NCI-H2171 treated with DMSO at 0.1 percent for 48 hours (cell line): Measurements from ENCODE around the gene HNRNPA3.
"Not testable (repeated sequence)": the region's sequence is repeated elsewhere in the genome, so short reads cannot be mapped to it uniquely, and the experiment has no call there.

Experiments
- DNase-seq: peaks from one replicate; lab custom pipeline; 2025; lab: John Stamatoyannopoulos, UW

Gene HNRNPA3

DNA sequence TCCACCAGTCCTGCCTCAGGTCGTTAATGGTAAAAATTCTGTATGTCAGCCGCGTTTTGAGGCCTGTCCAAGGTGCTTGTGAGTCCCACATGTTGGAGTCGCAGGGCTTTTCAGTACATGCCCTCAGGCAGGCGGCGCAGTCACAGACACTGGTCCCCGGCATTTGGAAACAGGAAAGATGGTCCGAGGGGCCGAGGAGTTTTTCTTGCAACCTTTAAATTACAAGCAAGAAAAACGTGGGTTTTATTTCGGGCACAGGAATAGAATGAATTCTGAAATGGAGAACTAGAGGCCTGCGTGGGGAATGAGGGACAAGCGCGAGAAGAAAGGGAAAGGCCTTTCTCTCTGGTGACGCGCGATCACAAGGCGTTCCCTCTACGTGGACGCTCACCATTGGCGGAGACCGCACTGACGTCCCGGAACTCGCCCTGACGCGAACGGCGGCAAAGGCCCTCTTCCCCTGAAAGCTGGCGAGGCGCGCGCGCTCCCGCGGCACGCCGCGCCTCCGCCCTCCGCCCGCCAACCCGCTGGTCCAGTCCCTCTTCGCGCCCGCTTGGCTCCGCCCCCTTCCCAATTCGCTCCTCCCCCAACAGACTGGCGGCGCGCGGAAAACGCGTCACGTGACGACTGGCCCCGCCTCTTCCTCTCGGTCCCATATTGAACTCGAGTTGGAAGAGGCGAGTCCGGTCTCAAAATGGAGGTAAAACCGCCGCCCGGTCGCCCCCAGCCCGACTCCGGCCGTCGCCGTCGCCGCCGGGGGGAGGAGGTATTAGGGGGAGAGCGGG is at the start of gene HNRNPA3:
Gene HNRNPA3, plus strand, starts transcription at position 689 of the 785 bp plus-strand sequence. Its CDS starts 6 bp downstream, at position 695.
- DNase-seq: peak; percentile 97

DNA sequence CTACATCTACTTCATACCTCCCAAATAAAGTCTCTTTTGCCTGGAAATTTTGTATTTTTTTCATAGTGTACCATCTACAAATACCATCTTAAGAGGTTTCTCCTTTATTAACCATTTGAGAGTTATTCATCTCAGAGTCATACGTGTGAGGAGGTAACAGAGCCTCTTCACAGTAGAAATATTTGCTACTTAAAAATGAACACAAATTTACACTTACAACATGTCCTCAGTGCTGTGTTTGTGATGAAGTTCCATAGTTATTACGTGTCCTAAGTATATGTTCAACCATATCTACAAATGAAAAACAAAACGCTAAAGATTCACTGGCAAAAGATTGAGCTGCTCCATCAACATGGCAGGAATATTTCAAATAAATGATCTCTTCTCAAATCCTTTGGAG is 48.5 kb upstream of the HNRNPA3 start:
- DNase-seq: peak; percentile 62

DNA sequence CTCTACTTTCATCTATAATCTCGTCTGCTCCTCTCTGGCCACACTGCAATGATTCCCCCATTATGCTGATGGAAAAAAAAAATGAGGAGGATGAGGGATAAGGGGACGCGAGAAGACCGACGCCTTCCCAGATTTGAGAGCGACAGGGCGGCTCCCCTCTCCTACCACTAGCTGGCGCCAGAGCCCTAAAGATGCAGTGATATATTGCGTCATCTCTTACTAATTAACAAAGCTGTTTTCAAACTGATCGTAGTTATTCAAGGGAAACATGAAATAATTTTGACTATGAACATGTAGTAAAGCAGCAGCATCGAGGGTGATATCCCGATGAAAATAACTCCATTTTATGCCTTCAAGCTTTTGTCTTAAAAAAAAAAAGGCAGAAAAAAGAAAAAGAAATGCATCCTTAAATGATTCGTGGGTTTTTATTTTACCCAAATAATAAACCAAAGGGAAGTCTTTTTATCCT is 48.0 kb upstream of the HNRNPA3 start:
- peak; percentile 91 for DNase-seq

DNA sequence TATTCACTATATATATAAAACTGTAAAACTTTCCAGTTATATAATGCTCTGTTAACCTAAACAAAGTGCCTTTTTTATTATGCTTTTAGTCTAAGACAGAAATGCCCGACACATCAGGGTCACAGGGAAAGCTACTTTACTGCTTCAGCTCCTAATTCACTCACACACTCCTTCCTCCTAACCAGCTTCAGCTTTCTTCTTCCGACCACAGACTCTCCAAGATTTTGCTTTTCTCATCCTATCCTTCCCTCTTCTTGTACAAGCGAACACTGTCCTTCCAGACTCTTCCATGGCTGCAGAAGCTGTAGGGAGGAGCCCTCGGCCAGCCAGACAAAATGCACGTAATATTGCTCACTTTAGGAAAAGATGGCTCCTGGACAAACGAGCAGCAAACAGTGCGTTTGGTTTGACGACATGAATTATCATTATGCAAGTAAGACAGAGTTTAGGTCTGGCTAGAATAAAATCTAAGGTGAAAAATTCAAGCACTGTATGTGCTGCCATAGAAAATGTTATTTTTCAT is 47.5 kb upstream of the HNRNPA3 start:
- peak; percentile 24 for DNase-seq

DNA sequence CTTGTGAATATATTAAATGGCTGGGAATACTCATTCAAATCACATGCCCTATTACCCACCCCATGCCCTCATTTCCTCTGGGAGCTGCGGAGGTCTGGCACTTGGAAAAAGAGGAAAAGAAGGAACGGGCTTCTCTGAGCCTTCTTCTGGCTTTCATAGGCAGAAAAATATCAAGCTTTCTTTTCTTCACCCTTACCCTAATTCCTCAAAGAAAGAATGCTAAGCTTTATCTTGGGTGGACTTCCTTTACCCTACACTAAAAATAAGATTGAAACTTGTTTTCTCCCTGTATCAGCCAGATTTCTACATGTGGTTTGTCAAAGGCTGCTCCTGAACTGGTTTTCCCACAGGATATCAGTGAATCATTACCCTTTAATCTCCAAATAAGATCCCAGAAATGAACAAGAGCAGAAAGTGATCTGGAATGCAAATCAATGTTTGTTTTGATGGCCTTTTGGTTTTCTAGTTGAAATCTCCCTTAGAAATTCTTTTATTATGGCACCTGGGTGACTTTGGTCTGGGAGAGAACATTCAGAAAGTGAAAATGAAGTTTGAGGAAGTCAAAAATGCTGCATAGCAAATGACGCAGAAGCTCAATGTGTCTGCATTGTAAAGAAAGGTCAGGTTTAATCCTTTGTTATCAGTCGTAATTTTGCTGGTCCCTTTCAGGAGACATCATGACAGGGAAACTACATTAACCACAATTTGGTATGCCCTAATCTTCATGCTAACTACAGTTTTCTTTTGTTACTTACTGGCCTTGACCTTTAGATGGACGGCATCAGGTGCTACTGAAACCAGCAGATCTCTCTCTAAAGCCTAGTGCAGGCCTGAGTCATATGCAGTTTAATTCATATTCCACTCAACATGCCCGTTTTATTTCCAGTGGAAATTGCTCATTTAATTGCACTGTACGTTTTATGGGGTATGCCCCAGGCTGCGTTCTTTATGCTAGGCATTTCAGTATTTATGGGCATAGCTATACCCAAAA is 46.6 kb upstream of the HNRNPA3 start:
- no peak for DNase-seq

DNA sequence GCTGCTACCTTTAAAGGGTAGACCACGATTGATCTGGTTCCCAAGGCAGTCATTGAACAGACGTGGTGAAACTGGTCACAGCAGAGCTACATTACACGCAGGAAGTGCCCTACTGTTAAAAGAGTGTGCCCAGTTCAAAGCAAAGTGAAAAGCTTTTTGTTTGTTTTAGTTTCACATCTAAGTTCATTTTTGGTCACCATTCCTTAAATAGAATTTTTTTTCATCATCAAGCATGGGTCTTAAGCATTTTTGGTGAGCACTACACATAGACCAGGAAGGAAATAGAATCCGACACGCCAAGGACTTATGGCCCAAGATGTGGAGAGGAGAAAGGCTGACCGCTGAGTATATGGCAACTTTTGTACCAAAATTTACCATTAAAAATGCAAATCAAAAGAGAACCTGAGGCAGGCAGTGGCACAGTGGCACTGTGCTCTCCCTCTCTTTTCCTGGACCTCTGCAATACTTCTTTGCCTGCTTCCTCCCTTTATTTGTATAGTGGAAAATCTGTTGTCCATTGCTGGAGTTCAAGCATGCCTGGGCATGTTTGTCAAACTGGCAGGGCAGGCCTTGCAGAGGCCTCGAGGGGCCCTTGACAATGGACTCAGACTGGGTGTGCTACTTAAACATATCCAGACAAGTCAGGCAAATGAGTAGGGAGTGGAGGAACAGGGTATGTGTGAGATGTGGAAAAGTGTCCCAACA is 42.6 kb upstream of the HNRNPA3 start:
- DNase-seq: peak; percentile 25

DNA sequence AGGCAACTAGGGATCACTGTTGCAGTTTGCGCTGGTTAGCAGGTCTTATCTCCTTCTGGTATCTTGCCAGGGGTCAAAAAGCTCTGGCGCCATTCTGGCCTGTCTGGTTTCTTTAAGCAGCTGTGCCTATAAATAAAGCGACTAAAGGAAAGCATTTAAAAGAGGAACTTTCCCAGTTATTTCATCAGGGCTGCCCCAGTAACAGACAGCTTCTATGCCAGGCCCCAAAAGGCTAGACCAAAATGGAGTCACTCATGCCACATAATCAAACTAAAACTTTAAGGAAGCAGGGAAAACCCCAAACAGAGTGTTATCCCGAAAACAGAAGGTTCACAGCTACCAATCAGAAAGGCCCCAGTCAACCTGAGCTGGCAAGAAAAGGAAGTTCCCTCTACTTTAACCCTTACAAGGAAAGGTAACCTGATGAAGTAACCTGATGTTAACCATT is 41.2 kb upstream of the HNRNPA3 start:
- DNase-seq: no peak

DNA sequence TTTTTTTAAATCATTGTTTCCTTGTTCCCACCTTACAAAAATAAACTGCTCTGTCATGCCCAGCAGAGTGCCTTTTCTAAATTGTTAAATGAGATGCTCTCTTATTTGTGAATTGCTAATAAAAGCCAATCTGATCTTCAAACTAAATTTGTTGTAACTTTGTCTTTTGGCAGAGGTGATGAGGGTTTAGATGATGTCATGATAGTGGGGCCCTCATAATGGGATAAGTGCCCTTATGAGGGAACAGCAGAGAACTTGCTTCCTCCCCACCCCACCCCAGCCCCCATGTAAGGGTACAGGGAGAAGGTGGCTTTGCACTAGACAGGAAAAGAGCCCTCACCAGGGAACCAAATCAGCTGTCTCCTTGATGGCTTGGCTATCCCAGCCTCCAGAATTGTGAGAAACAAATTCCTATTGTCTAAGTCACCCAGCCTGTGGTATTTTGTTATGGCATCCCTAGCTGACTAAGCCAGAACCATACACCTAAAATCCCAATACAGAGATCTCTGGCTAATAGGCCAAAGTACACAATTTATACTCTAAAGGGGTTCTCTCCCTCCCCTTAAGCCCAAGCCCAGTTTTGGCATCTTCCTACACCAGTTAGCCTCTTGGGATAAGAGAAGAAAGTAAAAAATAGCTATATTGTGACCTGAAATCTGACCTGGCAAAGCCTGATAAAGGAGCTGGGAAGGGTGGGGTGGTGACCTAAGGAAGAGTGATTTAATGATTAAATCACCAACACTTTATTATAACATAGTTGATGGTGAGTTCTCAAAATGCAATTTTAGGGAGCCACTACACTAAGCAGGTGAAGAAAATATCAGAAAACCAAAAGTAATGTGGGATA is 40.3 kb upstream of the HNRNPA3 start:
- no peak for DNase-seq

DNA sequence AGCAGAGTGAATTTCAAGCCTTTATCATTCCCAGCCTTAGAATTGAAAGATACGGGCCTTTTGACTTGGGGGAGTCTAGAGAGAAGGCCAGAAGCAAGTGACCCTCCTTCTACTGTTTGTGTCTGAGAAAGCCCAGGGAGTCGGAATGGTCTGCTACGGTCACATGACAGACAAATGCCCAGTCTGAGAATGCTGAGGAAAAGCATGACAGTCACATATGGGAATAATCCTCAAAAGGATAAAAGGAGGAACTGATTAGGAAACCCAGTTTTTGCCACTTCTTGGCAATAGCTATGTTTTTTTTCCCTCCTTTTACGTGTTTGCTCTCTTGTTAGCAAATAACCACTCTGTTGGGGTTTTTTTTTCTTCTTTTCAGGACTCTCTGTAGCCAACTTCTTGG is 38.1 kb upstream of the HNRNPA3 start:
- no peak for DNase-seq

DNA sequence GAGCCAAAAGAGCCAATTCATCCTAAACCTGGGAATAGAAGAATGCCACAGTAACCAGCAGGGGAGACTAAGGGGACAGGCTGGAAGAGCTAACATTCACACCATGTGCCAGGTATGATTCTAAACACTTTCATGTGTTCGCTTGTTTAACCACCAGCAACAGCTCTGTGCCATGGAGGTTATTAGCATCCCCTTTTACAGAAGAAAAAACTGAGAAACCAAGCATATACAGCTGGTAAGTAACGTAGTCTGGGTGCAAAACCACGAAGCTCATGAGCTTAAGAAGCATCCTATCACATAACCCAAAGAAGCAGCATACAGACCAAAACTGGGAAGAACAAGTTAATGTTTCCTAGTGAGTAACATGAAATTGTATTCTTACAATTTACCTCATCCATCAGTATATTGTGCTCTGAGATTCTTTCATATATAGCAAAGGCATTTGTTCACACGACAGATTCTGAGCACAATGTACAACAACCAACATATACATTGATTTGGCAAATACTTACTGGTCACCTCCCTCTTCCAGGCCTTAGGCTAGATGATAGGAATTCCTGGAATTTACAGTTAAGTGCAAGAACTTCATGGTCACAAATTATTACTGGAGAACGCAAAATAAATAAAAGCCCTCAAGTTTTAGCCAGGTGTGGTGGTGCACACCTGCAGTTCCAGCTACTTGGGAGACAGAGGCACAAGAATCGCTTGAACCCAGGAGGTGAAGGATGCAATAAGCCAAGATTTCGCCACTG is 36.5 kb upstream of the HNRNPA3 start:
- DNase-seq: no peak

DNA sequence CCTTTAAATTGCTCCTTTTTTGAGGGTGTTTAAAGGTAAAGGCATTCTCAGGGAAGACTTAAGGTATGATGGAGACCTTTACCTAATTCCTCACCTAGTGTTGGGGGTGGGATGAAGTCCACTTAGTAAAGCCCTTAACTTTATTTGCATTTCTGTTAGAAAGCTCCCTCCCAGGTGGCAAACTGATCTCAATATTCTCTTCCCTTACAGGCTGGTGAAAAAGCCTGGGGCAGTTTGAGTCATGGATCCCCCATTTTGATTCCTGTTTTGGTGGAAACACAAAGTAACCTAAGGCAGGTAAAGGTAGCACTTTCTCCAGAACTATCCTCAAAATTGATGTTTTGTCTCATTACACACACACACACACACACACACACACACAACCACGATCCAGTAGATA is 33.8 kb upstream of the HNRNPA3 start:
- no peak for DNase-seq

DNA sequence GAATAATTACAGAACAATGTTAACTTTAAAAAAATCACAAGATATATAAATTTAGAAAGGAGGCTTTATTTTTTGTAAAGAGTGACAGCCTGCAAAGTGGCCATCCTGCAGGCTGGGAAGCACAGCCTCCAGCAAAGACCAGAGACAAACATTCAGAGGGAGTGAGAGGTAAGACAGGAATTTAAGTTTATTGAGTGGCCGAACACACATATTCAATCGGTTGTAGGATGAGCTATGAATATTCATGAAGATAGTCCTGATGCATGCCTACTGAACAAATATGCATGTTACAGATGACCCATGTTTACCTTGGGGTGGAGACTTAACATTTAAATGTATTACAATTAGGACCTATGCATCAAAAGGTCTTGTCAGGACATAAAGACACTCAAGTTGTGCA is 33.4 kb upstream of the HNRNPA3 start:
- no peak for DNase-seq

DNA sequence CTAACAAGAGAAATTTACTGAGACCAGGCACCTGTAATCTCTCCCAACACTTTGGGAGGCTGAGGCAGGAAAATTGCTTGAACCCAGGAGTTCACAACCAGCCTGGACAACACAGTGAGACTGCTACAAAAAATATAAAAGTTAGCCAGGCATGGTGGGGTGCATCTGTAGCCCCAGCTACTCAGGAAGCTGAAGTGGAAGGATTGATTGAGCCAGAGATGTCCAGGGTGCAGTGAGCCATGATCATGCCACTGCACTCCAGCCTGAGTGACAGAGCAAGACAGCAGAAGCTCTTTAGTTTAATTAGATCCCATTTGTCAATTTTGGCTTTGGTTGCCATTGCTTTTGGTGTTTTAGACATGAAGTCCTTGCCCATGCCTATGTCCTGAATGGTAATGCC is 32.9 kb upstream of the HNRNPA3 start:
- not testable (repeated sequence) for DNase-seq

DNA sequence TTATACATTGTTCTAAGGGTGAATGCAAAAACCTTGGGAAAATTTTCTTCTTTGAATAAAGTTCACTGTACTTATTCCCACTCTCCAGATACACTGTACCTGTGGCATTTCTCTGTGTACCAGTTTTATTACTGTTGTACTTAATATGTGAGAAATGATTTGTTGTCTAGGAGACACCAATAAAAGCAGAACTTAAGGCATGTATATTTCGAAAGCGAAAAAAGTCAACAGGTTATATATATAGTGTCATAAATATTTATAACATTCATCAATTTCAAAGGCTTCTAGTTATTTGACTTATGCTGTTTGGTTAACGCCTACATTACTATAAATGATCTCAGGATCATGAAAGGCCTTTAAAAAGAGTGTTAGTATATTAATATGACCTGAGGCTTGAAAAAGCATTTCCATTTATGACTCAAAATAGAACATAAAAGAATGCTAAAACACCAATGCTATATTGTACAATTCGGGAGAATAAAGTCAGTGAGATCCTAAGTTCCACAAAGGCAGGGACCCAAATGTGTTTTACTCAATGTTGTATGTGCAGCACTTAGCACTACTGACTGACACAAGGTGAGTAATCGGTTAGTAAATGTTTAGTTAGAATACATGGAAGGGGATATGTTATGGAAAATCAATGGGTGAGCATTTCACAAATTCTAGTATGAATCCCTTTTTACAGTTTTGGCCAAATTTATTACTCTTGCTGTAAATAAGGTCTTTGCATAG is 32.2 kb upstream of the HNRNPA3 start:
- DNase-seq: no peak

DNA sequence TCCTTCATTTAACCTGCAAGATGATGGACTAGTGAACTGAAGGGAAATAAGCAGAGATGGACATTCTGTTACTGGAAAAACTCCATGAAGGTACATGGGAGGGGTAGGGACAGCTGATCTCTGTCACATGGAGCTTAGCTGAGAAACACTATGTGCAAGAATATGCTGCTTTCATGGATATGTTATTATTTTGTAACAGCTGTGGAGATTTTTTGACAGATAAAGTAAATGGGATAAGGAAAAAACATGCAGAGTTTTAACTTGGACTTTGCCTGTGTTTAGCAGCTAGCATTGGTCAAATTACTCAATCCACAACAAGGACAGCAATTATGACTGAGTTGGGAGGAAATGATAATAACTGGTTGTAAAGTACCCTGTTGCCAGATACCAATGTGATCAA is 28.7 kb upstream of the HNRNPA3 start:
- DNase-seq: no peak

DNA sequence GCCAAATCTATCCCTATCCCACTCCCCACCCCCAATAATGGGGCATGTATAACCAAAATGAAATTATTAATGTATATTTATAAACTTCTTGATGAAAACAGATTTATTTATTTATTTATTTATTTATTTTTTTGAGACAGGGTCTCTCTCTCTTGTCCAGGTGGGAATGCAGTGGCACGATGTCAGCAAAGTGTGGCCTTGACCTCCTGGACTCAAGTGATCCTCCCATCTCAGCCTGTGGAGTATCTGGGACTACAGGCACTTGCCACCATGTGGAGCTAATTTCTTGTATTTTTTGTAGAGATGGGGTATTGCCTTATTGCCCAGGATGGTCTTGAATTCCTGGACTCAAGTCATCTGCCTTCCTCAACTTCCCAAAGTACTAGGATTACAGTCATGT is 28.0 kb upstream of the HNRNPA3 start:
- no peak for DNase-seq

DNA sequence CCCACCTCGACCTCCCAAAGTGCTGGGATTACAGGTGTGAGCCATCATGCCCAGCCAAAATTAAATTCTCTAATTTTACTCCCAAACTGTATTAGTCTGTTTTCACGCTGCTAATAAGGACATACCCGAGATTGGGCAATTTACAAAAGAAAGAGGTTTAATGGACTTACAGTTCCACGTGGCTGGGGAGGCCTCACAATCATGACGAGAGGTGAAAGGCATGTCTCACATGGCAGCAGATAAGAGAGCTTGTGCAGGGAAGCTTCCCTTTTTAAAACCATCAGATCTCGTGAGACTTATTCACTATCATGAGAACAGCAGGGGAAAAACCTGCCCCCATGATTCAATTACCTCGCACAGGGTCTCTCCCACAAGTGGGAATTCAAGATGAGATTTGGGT is 26.6 kb upstream of the HNRNPA3 start:
- DNase-seq: not testable (repeated sequence)

DNA sequence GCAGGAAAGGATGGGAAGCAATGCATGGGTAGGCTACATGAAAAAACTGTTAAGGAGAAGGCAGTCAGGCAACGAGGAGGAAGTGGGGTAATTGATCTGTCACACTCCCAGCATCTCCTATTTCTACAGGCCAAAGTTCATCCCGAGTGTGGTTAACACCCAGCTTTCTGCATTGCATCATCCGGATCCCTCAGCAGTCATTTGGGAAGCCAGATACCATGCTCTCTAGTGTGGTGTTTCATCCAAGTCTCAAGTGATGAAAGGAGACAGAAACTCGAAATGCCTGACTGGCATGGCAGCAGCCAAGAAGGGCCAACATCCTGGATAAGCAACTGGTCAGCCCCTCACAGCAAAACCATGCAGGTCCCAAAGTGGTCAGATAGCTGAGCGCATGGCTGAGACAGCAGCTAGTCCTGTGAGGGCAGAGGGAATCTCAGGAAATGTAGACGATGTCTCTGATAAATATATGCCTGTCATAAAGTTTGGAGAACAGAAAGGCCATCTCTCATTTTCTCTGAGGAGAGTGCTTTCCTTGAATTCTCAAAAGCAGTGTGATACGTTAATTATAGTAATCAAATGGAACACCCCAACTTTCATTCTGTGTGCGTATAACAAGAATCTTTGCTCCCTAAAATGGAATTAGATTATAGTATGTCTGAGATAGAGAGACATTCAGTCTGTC is 24.8 kb upstream of the HNRNPA3 start:
- no peak for DNase-seq
